Measurements from ENCODE around the gene PALLD. TPM values are rescaled to one million over a fixed set of nuclear protein-coding genes. Genes with fewer than 3 reads are reported as not detected.
"Not testable (repeated sequence)": the region's sequence is repeated elsewhere in the genome, so short reads cannot be mapped to it uniquely, and the experiment has no call there.

Gene PALLD
- total and polyA plus RNA-seq, 7 donors = 40.7 to 1,991 (median 1,233) TPM

DNA sequence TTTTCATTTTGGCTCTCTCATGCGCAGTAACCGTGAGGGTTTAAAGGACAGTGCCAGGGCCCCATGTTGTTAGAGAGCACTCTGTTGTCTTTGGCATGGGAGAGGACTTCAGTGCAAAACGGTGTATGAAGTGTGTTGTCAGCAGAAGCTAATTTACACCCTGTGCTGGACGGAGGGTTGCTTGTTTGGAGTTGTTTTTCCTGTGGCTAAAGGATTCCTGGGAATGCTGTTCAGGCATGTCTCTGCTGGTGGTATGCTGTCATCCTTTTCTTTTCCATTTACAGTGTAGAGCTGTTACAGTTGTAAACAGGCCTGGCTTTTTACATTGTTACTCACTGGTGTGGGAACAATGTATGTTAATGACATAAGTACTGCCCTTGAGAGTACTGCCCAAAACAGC is 306.9 kb downstream of the PALLD start:
- peak overlapping the region; percentile 33 to 75 (median 62) for H3K27ac ChIP-seq
- H3K27me3 ChIP-seq = no peaks in the 10 kb centered on the region
- H3K4me3 ChIP-seq = no peak overlapping the region
- no peaks in the 10 kb centered on the region for H3K36me3 ChIP-seq
- peaks cover 0 to 25% (median 17%) of the 10 kb centered on the region in 4 donors for H3K4me1 ChIP-seq
- no peak for DNase-seq
- no peaks in the 10 kb centered on the region for H3K9me3 ChIP-seq
- 73 to 83% methylated on average over 4 of the region's 4 CpGs for WGBS, 2 donors
- TF ChIP-seq, protein P1, sequence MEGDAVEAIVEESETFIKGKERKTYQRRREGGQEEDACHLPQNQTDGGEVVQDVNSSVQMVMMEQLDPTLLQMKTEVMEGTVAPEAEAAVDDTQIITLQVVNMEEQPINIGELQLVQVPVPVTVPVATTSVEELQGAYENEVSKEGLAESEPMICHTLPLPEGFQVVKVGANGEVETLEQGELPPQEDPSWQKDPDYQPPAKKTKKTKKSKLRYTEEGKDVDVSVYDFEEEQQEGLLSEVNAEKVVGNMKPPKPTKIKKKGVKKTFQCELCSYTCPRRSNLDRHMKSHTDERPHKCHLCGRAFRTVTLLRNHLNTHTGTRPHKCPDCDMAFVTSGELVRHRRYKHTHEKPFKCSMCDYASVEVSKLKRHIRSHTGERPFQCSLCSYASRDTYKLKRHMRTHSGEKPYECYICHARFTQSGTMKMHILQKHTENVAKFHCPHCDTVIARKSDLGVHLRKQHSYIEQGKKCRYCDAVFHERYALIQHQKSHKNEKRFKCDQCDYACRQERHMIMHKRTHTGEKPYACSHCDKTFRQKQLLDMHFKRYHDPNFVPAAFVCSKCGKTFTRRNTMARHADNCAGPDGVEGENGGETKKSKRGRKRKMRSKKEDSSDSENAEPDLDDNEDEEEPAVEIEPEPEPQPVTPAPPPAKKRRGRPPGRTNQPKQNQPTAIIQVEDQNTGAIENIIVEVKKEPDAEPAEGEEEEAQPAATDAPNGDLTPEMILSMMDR (IDR thresholded peaks at IDR 0.05) = no peak
- peak in 1 of 4 donors; percentile 15 for TF ChIP-seq EP300 (IDR thresholded peaks at IDR 0.05)
- no peak for TF ChIP-seq POLR2A (IDR thresholded peaks at IDR 0.05)
- TF ChIP-seq POLR2AphosphoS5 (IDR thresholded peaks at IDR 0.05) = peak in 1 of 4 donors; percentile 34
- intact Hi-C loops (cut with DNase I) = no loop called here

DNA sequence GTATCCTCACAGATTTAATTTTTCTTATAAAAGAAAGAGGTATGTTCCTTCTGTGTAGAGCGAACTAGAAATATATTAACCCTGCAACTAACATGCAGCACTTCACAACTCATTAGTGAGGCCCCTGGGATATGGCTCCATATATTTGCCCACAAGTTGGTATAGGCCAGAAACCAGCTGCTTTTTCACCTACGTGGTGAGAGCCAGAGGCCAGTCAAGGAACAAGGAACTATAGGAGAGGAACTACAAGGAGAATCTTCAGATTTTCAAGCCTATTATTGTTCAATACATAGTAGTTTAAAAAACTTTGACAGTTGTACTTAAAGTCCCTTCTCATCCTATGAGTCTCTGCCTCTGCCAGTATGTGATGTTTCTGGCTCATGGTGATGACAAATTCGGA is 307.3 kb downstream of the PALLD start:
- H3K9me3 ChIP-seq = no peaks in the 10 kb centered on the region
- no peaks in the 10 kb centered on the region for H3K27me3 ChIP-seq
- peak overlapping the region; percentile 33 to 75 (median 62) for H3K27ac ChIP-seq
- H3K4me3 ChIP-seq = no peak overlapping the region
- TF ChIP-seq, protein P1 (IDR thresholded peaks at IDR 0.05) = no peak
- TF ChIP-seq POLR2AphosphoS5 (IDR thresholded peaks at IDR 0.05) = no peak
- no peak for TF ChIP-seq POLR2A (IDR thresholded peaks at IDR 0.05)
- TF ChIP-seq EP300 (IDR thresholded peaks at IDR 0.05) = no peak
- intact Hi-C loops (cut with DNase I) = no loop called here
- H3K4me1 ChIP-seq = peaks cover 0 to 25% (median 17%) of the 10 kb centered on the region in 4 donors
- H3K36me3 ChIP-seq = no peaks in the 10 kb centered on the region
- no peak for DNase-seq
- WGBS, 2 donors = 79 to 85% methylated on average over 3 of the region's 3 CpGs

DNA sequence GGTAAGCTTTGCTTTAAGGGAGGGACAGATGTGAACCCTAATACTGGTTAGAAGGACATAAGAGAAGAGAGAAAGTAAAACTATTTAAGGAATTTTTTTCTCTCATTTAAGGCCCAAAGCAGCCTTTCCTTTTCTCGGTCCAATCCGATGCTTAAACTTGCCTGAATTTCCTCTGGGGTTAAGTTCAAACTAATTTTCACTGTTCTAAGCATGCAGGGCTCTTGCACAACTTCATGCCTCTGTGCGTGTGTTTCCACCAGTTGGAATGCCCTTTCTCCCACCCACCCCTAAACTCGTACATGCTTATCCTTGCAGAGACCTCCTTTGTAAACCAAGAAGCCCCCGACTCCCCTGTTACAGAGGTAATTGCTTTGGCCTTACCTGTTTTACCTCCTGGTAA is 308.5 kb downstream of the PALLD start:
- Histone ChIP-seq H3K27me3 (no peaks in the 10 kb centered on the region), H3K9me3 (no peaks in the 10 kb centered on the region), H3K27ac (peak overlapping the region in 1 of 4 donors; percentile 17), H3K36me3 (no peaks in the 10 kb centered on the region), H3K4me3 (no peak overlapping the region), H3K4me1 (peaks cover 0 to 25% (median 17%) of the 10 kb centered on the region in 4 donors)
- DNase-seq = no peak
- TF ChIP-seq POLR2A (IDR thresholded peaks at IDR 0.05) = no peak
- TF ChIP-seq, protein P1 (IDR thresholded peaks at IDR 0.05) = no peak
- TF ChIP-seq POLR2AphosphoS5 (IDR thresholded peaks at IDR 0.05) = no peak
- TF ChIP-seq EP300 (IDR thresholded peaks at IDR 0.05) = no peak
- intact Hi-C loops (cut with DNase I) = no loop called here
- 87 to 88% methylated on average over 5 of the region's 5 CpGs for WGBS, 2 donors

DNA sequence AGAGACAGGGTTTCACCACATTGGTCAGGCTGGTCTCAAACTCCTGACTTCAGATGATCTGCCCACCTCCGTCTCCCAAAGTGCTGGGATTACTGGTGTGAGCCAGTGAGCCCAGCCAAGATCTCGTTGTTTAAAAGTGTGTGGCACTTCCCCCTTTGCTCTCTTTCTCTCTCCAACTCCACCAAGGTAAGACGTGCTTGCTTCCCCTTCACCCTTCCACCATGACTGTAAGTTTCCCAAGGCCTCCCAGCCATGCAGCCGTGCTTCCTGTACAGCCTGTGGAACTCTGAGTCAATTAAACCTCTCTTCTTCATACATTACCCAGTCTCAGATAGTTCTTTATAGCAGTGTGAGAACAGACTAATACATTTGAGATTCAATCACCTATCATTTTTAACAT is 309.4 kb downstream of the PALLD start:
- H3K4me1 ChIP-seq = peaks cover 0 to 29% (median 21%) of the 10 kb centered on the region in 4 donors
- 88 to 92% methylated on average over 4 of the region's 4 CpGs for WGBS, 2 donors
- DNase-seq; H3K36me3 ChIP-seq; H3K27ac ChIP-seq; intact Hi-C loops (cut with DNase I); H3K27me3 ChIP-seq; H3K4me3 ChIP-seq; H3K9me3 ChIP-seq: not testable (repeated sequence)

DNA sequence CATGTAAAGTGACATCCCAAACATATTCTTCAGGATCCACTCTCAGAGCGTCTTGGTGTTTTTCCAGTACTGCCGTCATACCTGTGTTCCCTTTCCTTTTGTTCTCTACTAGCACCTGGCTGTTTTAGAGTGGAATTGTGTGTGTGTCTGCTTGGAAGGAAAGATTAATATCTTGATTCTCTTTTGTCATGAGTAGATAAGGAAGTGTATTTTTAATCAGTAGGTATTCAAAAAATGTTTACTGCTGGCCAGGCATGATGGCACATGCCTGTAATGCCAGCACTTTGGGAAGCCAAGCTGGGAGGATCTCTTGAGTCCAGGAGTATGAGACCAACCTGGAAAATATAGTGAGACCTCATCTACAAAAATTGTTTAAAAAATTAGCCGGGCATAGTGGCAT is 314.4 kb downstream of the PALLD start:
- no peak for DNase-seq
- WGBS, 2 donors = 90 to 91% methylated on average over 3 of the region's 3 CpGs
- Histone ChIP-seq H3K36me3 (no peaks in the 10 kb centered on the region), H3K4me1 (peaks cover 0 to 52% (median 45%) of the 10 kb centered on the region in 4 donors), H3K27ac (peak overlapping the region; percentile 83 to 94 (median 86)), H3K27me3 (no peaks in the 10 kb centered on the region), H3K9me3 (no peaks in the 10 kb centered on the region), H3K4me3 (no peak overlapping the region)
- intact Hi-C loops (cut with DNase I) = loop anchor here (10.0 kb wide), 1 partner anchor 226 kb away; no protein-coding TSS in a partner anchor
- TF ChIP-seq POLR2A (IDR thresholded peaks at IDR 0.05) (no peak), EP300 (IDR thresholded peaks at IDR 0.05) (no peak), POLR2AphosphoS5 (IDR thresholded peaks at IDR 0.05) (no peak)
- TF ChIP-seq, protein P1 (IDR thresholded peaks at IDR 0.05) = no peak

All from sigmoid colon (tissue), 7 donors.